ENCODE results near the gene ETS1.

ETS1 gene

DNA sequence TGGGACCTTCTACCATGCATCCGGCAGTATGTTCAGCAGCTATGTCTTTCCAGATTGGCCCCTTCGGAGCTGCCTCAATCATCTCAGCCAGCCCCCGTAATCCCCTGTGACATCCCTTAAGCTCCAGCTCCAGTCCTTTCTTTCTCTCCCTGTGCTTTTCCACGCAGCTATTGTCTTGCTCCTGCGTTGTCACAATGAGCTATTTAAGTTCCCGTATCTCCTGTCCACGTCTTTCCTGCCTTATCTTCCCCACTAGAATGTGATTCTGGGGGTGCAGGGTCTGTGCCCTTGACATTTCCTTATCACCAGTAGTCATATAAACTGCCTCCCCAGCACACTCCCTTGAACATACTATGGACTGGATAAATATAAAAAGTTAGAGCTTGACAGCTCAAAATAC lies 5.1 kb upstream of the ETS1 start:
- DNase-seq = no peak

DNA sequence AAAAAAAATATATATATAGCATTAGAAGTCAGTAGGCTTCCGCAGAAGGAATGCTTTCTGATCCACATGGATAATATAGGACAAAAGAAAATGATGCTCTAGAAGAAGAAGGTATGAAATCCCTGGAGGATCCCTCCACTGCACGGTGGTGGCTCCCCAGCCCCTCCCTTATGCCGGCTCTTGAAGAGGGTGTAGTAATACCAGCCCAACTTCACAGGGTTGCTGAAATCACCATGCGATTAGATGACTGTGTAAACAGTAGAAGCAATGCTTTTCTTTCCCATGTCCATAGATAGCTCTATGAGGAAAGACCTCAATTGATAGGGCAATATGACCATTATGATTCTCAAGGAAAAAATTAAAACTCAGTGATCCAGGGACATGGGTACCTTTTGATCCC lies 3.2 kb upstream of the ETS1 start:
- DNase-seq = no peak

DNA sequence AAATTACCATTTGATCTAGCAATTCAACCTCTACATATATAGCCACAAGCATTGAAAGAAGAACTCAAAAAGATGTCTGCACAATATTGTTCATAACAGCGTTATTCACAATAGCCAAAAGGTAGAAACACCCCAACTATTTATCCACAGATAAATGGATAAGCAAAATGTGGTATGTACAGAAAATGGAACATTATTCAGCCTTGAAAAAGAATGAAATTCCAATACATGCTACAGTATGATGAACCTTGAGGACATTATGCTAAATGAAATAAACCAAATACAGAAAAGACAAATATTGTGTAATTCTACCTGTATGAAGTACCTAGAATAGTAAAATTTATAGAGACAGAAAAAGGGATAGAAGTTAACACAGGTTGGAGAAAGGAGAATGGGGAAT lies 2.6 kb upstream of the ETS1 start:
- no peak for DNase-seq

DNA sequence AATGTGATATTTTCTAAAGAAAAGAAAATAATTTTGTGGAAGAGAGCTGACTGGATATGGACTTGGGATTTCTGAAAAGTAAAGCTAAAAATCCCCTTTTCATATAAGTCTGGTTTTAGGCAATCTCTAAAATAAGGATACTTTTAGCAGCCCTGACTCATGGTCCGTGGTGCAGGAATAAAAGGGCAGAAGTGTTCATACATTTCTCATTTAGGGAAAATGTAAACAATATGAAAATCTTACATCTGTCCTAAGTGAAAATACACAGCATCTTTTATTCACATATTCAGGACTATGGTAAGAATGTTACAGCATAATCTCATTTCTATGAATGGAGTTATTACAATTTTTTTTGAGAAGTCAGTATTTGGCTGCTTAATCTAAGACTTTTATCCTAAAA lies 735 bp upstream of the ETS1 start:
- DNase-seq = no peak

DNA sequence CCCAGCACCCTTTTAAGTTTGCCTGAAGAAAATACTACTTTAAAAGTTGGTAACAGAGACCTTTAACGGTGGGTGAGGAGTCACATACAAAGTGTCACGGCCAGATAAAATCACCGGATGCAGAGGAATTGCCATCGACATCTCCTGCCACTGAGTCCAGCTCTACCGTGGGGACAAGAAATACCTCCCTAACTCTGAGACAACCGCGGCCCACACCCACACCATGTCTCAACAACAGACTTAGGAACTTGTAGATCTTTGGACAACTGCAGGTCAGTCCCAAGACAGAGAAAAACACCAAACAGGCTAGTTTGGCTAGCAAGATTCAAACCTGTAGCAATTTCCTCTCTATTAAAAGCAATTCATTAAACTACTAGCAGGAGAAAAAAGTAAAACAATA lies 669 bp downstream of the ETS1 start:
- no peak for DNase-seq

DNA sequence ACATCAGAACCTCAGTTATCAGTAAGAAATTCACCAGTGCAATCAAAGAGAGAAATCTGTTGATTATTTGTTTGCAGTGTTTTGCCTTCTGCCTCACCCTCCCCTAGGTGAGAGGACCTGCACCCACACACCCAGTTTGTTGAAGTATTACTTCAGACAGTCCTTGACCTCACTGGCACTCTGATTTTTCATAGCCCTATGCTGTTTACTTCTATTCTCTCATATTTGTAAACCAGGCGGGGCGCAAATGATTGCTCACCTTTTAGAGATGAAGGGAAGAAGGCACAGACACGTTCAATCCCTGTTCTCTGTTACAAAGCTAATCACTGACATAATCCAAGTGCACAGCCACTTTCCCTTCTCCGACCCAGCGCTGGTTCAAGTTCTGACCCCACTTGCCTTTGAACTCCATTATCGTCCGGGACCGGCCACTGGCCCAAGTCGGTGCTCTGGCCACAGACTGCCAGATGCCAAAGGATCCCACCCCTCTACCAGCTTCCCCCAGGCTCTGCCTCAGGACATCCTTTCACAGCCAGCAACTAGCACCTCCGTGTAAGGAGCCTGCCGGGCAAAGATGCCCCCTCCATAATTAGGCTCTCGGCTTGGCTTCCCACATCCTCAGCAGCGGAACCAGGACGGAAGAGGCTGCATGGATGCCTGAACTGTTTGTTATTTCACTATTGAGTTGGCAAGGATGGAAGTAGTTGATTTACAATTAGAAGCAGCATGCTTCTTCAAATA lies 1.7 kb downstream of the ETS1 start:
- no peak for DNase-seq

DNA sequence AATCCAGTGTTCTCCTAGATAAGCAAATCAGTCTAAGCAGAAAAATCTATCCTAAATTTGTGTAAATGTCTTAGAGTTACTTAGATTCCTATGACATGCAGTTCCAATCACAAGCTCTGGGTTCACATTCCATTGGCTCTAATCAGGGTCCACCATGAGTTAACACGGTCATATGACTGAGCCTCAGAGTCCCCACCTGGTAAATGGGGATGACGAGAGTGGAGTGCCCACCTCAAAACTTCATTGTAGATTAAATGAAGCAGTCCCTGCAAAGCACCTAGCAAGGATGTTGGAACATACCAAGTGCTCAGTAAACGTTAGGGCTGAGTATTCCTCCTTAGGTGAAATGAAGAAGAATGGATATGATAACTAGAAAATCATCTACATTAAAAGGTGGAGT lies 3.1 kb downstream of the ETS1 start:
- DNase-seq = no peak

DNA sequence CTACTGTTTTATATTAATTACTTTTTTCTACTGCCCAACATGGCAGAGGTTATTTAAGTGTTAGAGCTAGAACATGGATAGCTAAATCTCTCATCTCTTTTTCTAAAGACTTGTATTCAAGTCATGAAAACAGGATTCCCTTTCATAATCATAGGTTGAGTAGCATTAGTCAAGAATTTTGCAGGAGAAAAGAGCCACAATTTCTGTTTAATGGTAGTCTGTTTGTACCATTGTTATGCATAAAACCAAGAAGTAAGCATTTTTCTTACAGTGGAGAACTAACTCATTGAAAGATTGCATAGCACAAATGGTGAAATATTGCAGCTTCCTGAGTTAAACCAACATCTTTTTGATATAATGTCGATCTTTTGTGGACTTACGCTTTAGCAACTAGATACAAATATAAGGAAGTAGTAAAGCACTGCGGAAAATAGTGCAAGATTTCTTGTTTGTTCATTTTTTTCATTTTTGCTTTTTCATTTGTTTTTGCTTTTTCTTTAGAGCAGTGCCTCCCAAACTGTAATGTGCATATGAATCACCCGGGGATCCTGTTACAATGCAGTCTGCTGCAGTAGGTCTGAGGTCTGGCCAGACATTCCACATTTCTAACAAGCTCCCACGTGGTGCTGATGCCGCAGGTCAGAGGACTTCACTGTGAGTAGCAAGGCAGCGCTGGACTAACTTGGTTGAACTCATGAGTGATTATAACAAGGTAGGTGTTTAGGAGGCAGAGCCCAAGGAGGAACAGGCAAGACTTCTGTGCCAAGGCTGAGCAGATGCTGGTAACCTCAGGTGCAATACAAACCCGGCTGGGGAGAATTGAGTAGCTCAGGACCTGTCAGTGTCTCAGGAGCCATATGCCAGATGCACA lies 4.6 kb downstream of the ETS1 start:
- no peak for DNase-seq

DNA sequence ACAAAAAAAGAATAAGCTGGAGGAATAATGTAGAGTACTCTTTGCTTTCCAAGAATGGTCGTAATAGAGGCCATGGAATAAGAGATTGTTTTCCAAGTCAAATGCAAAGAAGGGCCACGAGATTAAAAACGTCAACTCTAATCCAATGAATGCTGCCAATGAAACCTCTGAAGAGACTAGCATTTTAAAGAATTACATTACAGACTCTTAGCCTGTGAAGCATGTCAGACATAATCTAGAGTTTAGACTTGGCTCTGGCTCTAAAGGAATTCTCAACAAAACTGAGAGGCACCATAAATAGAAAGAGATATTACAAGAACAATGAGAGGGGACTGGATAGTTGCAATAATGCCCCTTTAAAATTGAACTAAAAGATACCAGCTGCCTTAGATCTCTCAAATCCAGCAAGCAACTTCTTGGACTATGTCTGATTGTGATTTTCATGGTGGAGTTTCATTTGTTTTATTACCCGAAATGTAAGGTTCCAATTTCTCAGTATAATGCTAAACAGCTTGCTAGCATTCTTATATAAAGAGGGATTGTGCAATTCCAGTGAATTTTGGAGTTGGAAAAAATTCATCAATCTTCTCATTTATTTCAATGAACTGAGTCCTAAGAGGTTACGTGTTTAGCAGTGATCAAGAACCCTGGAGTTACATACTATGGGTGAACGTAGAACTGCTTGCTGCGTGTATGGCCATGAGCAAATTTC lies 5.6 kb downstream of the ETS1 start:
- no peak for DNase-seq

DNA sequence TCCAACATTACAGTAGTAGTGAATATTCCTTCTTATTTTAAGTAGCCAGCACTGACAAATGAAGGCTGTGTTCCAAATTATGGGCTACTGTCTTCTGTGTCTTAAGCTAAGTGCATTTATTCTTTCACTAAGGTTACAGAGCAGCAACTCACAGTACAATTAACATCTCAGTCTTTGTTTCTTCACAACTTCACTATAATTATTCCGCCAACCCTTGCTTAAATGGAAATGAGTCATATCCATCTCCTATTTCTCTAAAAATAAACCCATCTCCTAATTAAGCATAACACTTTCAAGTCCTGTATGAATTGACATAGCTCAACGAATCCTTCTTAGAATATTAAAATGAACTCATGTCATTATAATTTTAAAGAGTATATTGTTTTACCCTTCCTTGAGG lies 6.7 kb downstream of the ETS1 start:
- no peak for DNase-seq

DNA sequence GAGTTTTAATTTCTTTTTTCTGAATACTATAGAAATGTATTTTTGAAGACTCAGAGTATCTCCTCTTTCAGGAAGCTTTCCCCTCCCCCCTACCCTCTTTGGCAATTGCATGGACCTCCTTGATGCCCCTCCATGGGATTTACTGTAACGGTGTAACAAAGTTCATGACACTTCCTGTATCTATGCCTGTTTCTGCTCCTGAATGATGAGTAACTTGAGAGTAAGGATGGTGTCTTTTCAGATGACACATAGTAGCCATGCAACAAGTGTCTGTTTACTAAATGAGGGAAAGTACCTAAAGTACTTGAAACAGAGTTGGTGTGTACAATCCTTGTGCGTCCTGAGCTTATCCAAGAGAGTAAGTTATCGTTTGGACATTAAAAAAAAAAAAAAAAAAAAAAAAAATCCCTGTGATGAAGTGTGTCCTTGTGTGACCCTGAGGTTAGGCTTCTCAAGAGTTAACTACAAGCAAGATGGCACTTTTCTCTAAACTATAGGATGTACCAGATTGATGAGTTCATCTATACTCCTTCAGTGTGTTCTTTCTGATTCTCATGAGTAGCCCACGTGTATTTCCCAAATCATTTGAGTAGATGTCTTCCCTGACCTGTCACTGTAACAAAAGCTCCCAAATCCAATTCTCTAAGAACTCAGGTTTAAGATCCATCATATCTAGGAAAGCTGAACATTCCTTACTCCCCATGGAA lies 7.4 kb downstream of the ETS1 start:
- DNase-seq = no peak

DNA sequence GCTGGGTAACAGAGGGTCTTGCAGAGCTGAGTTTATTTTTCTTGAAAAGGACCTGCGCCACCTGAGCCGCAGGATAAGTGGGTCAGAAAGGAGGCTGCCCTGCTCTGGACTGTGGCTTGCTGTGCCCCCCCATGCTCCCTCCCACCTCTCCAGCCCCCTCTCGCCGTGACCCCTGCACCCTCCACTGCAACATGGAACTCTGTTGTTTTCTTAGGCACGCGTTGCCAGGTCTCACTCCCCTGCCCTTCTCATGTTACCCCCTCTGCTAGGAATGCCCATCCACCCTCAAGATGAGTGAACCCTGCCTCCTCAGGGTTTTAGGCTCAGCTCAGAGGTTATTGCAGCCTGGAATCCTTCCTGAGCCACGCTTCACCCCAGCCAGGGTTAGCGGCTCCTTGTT lies 10.8 kb downstream of the ETS1 start:
- DNase-seq = no peak

DNA sequence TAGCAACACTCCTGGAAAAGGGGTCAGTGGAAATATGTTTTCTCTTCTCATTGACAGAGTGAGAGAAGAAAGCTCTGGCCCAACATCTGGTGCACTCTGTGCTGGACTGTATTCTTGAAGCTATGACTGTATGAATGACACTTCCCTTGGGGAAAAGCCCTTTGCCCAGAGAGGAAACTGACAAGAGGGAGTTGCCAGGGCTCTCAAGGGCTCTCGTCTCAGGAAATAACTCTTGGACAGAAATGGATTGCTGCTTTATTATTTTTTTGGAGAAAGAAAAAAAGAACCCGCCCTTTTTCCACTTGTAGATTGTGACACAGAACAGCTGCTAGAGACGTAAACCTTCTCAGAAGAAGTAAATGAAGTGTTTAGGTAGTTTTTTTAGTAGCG lies 11.4 kb downstream of the ETS1 start:
- no peak for DNase-seq

DNA sequence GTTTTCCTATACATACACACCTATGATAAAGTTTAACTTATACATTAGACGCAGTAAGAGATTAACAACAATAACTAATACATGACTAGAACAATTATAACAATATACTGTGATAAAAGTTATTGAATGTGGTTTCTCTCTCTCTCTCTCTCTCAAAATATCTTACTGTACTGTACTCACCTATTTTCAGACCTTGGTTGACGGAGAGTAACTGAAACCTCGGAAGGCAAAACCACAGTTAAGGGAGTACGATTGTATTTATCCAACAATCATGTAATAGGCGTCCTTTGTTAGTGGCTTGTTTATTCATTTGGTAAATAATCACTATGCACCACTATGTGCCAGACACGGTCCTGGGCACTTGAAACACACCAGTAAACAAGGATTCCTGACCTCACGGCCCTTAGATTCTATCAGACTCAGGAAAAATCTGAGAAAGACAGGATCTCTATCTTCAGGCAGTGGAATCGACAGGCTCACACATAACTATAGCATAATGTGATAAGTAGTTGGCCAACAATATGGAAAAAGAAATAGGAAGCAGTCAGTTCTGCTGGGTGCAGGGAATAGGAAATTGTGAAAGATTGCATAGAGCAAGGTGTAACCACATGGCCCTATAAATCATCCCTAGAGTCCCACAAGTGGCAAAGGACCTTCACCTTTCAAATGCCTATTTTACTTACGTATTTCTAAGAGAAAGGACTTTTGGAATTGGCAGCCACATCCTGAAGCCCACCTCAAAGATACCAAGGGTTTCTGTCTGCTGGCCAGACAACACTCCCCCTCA lies 12.0 kb downstream of the ETS1 start:
- DNase-seq = no peak

DNA sequence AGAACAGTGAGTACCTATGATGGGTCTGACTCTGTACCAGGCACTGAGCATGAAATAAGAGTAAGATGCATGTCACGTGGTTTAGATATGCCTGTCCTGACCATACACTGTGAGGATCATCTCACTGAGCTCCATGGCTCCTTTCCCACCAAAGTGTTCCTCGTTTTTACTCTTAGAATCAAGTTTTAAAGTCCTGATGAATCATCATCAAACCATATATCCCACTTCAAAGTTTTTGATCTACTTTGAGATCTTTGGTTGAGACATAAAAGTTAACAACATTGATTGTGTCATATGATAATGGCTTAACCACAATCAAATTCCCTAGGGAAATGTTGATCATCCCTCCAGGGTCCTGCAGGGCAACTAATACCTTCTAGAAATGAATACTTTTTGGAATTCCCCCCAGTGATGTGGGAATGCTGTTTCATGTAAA lies 12.8 kb downstream of the ETS1 start:
- no peak for DNase-seq

DNA sequence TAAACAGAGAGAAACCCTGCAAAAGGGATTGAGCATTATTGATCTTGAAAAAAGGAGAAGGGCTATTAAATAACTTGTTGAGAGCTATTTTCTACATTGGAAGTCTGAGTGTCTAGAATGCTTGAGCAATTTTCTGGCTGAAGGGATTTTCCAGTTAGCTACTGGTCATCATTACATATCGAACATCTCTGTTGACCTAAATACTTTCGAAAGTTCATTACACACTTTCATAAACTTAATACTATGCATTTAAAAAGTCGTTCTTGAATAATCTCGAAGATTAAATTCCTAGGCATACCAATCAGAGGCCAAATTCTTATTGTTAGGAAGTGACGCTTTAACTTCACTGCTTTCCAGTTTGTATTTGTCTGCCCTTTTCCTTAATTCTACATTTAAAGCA lies 13.7 kb downstream of the ETS1 start:
- DNase-seq = no peak

DNA sequence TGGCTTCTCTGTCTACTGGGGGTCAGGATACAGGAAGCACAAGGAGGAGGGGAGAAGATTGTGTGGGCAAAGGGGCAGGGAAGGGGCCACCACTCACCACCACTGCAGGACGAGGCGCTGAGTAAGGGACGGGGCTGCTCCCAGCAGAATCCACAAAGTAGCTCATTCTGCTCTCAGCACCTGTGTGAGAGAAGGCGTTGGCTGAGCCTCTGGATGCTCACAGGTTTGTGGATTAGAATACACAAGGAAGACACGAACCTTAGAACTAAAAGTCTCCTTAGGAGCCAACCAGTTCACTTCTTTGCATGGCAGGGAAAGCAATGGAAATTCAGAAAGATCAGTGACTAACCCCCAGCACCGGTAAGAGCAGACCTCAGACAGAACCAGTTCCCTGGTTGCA lies 14.4 kb downstream of the ETS1 start:
- no peak for DNase-seq

DNA sequence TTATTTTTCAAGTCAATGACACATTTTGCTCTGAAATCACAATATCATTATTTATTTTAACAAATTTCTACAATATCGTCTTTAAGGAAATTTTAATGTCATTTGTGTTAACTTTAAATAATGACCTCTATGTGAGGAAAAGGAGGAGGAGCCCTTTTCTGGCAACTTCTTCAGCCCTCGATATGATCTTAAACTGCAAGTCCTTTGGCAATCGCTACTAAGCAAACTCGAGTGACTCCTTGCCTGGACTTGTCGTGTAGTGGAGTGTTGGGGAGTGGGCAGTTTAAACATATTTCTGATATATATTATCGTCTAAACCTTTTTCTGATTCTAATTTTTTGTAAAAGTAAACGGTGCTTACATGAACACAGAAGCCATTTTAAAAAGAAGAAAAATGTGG lies 16.7 kb downstream of the ETS1 start:
- no peak for DNase-seq

DNA sequence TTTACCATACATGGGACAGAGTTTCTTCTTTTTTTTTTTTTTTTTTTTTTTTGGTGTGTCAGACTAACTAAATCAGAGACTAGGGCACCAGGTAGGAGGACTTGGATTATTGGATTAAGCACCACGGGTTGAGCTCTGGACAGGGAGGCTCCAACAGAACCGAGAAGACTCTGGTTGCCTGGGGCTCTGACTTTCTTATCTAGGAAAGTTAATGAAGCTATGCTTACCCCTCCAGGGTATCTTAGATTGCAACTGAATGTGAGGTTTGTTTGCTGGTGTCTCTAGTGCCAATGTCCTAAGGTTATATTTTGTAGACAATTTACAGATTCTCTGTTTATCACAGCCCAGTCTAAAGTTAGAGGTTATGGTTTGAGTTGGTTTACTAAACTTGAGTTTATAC lies 18.1 kb downstream of the ETS1 start:
- no peak for DNase-seq

DNA sequence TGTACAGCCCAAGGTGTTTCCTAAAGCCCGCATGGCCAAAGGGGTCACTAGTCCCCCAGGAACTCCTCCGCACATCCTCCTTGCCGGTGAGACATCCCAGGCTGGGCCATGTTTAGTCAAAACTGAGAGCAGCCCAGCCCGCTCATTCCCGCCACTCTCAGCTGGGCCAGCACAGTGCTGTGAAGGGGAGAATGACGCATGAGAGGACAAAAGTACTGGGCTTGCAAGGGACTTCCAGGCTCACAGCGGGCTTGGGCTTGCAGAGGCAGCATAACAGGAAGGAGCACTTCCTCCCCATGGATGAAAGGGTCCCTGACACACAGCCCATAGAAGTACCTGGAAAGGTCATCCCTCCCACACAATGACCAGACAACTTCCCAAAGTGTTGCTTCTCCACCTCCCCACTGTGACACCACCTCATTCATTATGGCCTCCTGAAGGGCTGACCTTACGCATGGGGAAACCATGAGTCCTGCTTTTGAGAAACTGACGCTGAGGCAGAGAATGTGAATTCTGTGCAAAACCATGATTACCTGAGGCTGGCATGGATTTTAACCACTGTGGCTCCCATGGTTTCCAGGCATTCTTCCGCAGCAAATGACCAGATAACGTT lies 19.1 kb downstream of the ETS1 start:
- no peak for DNase-seq

DNA sequence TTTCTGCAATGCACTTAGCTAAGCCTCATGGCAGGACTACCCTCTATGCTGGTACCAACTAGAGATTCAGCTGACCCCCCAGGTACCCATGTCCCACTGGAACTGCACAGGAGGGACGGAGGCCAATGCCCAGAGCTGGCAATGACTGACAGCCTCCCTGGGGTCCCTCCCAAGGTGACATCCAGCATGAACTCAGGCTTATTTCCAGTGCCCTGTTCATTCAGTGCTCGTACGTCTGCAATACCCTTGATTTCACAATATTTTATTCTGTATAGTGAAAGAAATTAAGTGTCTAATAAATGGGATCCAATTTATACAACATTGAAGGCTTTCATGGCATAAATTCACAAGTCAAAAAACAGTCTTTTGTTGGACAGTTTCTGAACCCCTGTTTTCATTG lies 20.2 kb downstream of the ETS1 start:
- DNase-seq = no peak

DNA sequence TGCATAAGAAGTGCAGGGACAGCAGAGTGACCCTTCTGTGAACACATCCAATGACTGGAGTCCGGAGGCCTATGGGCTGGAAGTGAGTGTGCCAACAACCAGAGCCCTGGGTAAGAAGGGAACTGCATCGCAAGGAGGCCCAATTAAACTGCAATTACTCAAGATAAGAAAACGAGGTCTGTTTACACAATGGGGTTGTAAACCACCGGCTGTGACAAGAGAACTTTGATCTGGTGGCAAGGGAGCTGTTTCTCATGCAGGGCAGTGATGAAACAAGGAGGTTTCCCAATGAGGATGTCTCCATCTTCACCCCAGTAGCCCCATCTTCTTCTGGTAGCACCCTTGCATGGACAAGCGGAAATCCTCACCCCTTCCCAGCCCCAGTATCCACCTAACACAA lies 21.5 kb downstream of the ETS1 start:
- no peak for DNase-seq
